HUES64 (cell line): ENCODE results near the gene UTP18.

ENCODE experiments used
- H3K27ac ChIP-seq: 2 replicates; pipeline ENCODE4 v1.7.0; 2013; ENCODE audit warnings: low read depth, low read length, inconsistent platforms
- H3K27me3 ChIP-seq: 2 replicates; pipeline ENCODE4 v1.6.1; 2013; ENCODE audit warnings: mild to moderate bottlenecking, low read length; ENCODE audit not compliant: insufficient read depth
- H3K36me3 ChIP-seq: 2 replicates; pipeline ENCODE4 v1.6.1; 2013; ENCODE audit warnings: mild to moderate bottlenecking, low read length; ENCODE audit not compliant: insufficient read depth
- H3K4me1 ChIP-seq: 2 replicates; pipeline ENCODE4 v1.6.1; 2013; ENCODE audit warnings: mild to moderate bottlenecking, low read length, moderate library complexity; ENCODE audit not compliant: insufficient read depth
- H3K4me3 ChIP-seq: 2 replicates; pipeline ENCODE4 v1.5.1; 2013; ENCODE audit warnings: mild to moderate bottlenecking, low read length, moderate library complexity
- H3K9ac ChIP-seq: 2 replicates; pipeline ENCODE4 v1.6.1; 2013; ENCODE audit warnings: mild to moderate bottlenecking, low read depth, low read length
- H3K9me3 ChIP-seq: 2 replicates; pipeline ENCODE4 v1.6.1; 2013; ENCODE audit warnings: low read depth, low read length; ENCODE audit not compliant: insufficient read depth
- WGBS: fragments of 150-250, 120-280 bp; methylation state at CpG from one replicate; pipeline ENCODE4 v1.1.7; 2013; ENCODE audit warnings: missing lambda C conversion rate; 5-methylcytosine and 5-hydroxymethylcytosine counted together

Gene UTP18

DNA sequence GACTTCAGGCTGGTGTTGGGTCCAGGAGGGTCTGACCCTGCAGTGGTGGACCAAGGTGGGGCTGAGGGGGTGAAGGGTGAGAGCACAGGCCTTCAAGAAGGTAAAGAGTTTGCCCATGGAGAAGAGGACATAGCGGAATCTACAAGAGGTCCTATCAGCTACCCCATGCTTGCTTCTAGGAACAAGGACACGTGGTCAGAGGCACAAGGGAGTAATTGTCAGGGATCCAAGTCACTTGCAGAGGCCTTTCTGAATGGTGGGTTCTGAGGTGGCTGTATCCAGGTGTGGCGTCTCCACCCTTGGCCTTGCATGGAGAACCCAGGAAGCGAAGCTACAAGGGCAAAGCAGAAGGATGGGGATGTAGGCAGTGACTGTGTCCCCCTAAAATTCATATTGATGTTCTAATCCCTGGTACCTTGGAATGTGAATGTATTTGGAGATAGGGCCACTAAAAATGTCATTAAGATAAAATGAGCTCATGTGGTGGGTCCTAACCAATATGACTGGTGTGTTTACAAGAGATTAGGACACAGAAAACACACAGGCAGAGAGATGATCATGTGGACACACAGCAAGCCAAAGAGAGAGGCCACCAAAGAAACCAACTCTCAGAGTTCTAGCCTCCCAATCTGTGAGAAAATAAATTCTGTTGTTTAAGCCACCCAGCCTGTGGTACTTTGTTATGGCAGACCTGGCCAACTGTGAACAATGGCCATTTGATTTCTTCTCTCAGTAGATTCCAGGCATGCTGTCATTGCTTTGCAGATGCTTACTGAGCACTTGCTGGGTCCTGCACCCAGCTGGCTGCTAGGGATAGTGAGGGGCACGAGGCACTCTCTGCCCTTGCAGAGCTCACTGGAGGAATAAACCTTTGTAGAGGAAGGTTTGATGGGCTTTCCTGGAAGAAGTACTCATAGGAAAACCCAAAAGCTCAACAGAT is 75.8 kb downstream of the UTP18 start:
- Histone ChIP-seq H3K36me3 (no peaks in the 10 kb centered on the region), H3K9ac (no peak overlapping the region), H3K4me3 (no peak overlapping the region), H3K27ac (no peak overlapping the region), H3K4me1 (no peaks in the 10 kb centered on the region), H3K9me3 (peaks cover 6% of the 10 kb centered on the region; the same call in 1 of the 2 replicates), H3K27me3 (no peaks in the 10 kb centered on the region)
- 90% methylated on average over 5 of the region's 5 CpGs for WGBS

DNA sequence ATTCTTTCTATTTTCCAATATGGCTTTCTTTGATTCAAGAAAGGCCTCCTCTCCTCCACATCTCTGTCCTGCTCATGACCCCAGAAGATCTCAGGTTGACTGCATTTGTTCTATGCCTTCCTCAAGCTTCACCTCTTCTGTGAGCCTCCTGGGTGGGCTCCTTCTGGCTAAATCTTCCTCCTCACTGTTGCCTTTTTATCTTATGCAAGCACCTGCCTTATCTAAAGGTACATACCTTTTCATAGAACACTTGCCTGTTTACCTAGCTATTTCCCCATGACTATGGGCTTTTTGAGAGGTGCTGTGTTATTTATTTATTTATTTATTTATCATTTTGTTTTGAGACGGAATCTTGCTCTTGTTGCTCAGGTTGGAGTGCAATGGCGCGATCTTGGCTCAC is 81.1 kb downstream of the UTP18 start:
- Histone ChIP-seq H3K9ac (no peak overlapping the region), H3K4me1 (no peaks in the 10 kb centered on the region), H3K27ac (no peak overlapping the region), H3K27me3 (no peaks in the 10 kb centered on the region), H3K9me3 (no peaks in the 10 kb centered on the region), H3K4me3 (no peak overlapping the region), H3K36me3 (no peaks in the 10 kb centered on the region)
- WGBS = 100% methylated on average over 3 of the region's 3 CpGs

DNA sequence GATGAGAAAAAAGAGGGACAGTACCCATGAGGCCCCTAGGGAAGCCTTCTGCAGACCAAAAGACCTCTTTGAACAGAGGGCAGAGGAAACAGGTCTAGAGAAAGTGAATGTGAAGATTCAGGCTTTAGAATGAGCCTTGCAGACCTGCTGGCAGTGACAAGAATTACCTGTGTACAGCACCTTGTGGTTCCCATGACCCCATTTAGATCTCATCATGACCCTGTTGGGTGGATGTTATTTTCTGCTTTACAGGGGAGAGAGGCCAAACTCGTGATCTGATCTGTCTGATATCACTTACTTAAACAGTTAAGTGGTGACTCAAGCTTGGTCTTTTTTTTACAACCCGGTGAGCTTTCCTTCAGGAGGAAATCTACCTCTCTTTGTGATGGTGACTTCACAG is 81.9 kb downstream of the UTP18 start:
- Histone ChIP-seq H3K9ac (no peak overlapping the region), H3K9me3 (no peaks in the 10 kb centered on the region), H3K4me1 (no peaks in the 10 kb centered on the region), H3K27ac (no peak overlapping the region), H3K36me3 (no peaks in the 10 kb centered on the region), H3K27me3 (no peaks in the 10 kb centered on the region), H3K4me3 (no peak overlapping the region)
- WGBS = 70% methylated on average over 2 of the region's 2 CpGs

DNA sequence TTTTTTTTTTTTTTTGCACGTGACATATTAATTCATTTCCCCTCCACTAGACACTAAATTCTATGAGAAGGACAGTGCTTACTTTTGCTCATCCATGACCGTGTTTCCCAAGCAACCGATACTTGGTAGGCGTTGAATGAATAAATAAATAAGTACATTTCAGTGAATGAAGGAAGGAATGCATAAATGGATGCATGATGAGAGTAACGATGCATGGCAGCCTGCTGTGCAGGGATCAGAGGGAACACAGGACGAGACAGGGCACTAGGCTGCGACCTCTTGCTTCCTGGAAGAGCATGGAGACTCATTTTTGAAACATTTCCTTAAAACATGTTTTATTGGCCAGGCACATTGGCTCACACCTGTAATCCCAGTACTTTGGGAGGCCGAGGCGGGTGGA is 84.2 kb downstream of the UTP18 start:
- no peak overlapping the region for H3K27ac ChIP-seq
- no peaks in the 10 kb centered on the region for H3K36me3 ChIP-seq
- no peaks in the 10 kb centered on the region for H3K4me1 ChIP-seq
- no peak overlapping the region for H3K4me3 ChIP-seq
- no peaks in the 10 kb centered on the region for H3K27me3 ChIP-seq
- H3K9me3 ChIP-seq = no peaks in the 10 kb centered on the region
- WGBS = 92% methylated on average over 8 of the region's 9 CpGs
- no peak overlapping the region for H3K9ac ChIP-seq

DNA sequence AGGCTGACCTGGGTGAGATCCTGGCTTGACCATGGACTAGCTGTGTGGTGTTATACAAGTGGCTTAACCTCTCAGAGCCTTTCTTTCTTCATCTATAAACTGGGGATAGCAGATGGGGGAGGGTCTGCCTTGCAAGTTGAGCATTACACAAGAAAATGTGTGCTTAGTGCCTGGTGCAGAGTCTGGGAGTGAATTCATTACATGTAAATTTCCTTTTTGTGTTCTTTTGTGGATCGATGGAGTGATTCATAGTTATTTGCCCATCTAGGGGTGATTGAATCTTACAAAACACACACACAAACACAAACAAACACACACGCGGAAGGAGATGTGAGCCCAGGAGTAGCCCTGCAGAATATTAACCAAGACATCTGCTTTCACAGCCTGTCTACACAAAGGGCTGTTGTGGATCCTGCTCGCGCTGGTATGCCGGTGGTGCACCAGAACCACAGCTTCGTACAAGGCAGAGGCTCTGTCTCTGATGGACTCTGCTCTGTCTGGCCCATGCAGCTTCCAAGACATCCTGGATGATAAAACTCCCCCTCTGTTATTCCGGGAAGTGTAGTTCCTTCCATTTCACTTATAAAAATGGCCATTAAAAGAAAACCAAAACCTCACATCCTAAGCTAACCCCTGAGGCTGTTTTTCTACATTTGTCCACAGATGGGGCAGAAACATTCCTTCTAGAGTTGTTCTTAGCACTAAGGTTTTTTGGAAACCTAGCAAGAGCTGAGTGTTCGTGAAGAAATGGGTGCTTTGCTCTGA is 86.1 kb downstream of the UTP18 start:
- no peak overlapping the region for H3K4me3 ChIP-seq
- no peaks in the 10 kb centered on the region for H3K27me3 ChIP-seq
- H3K4me1 ChIP-seq = no peaks in the 10 kb centered on the region
- H3K27ac ChIP-seq = no peak overlapping the region
- H3K9me3 ChIP-seq = no peaks in the 10 kb centered on the region
- no peak overlapping the region for H3K9ac ChIP-seq
- H3K36me3 ChIP-seq = no peaks in the 10 kb centered on the region
- WGBS = 86% methylated on average over 8 of the region's 9 CpGs
